Measurements from ENCODE around the gene DHX32.

Gene DHX32

GRCh38 chr10:125816548-125816947 lies 64.5 kb downstream of the DHX32 start:
- peaks cover 0 to 2% (median 0%) of the 10 kb centered on the region in 4 donors for H3K4me1 ChIP-seq
- TF ChIP-seq, protein P1, sequence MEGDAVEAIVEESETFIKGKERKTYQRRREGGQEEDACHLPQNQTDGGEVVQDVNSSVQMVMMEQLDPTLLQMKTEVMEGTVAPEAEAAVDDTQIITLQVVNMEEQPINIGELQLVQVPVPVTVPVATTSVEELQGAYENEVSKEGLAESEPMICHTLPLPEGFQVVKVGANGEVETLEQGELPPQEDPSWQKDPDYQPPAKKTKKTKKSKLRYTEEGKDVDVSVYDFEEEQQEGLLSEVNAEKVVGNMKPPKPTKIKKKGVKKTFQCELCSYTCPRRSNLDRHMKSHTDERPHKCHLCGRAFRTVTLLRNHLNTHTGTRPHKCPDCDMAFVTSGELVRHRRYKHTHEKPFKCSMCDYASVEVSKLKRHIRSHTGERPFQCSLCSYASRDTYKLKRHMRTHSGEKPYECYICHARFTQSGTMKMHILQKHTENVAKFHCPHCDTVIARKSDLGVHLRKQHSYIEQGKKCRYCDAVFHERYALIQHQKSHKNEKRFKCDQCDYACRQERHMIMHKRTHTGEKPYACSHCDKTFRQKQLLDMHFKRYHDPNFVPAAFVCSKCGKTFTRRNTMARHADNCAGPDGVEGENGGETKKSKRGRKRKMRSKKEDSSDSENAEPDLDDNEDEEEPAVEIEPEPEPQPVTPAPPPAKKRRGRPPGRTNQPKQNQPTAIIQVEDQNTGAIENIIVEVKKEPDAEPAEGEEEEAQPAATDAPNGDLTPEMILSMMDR (IDR thresholded peaks at IDR 0.05), result no peak
- no peaks in the 10 kb centered on the region for H3K27me3 ChIP-seq
- no peak for DNase-seq
- no peak overlapping the region for H3K27ac ChIP-seq
- H3K4me3 ChIP-seq, result no peak overlapping the region
- H3K36me3 ChIP-seq, result peaks cover 22 to 32% (median 22%) of the 10 kb centered on the region in 3 donors
- intact Hi-C loops (cut with DNase I; ENCODE audit: low total_unique reads), result no loop called here
- no peaks in the 10 kb centered on the region for H3K9me3 ChIP-seq

GRCh38 chr10:125815764-125816163 lies 65.3 kb downstream of the DHX32 start:
- no peak overlapping the region for H3K4me3 ChIP-seq
- intact Hi-C loops (cut with DNase I; ENCODE audit: low total_unique reads), result no loop called here
- H3K27ac ChIP-seq, result no peak overlapping the region
- no peaks in the 10 kb centered on the region for H3K27me3 ChIP-seq
- TF ChIP-seq, protein P1 (IDR thresholded peaks at IDR 0.05), result no peak
- H3K4me1 ChIP-seq, result no peaks in the 10 kb centered on the region
- no peak for DNase-seq
- H3K9me3 ChIP-seq, result no peaks in the 10 kb centered on the region
- peaks cover 28 to 39% (median 30%) of the 10 kb centered on the region in 3 donors for H3K36me3 ChIP-seq

DNA sequence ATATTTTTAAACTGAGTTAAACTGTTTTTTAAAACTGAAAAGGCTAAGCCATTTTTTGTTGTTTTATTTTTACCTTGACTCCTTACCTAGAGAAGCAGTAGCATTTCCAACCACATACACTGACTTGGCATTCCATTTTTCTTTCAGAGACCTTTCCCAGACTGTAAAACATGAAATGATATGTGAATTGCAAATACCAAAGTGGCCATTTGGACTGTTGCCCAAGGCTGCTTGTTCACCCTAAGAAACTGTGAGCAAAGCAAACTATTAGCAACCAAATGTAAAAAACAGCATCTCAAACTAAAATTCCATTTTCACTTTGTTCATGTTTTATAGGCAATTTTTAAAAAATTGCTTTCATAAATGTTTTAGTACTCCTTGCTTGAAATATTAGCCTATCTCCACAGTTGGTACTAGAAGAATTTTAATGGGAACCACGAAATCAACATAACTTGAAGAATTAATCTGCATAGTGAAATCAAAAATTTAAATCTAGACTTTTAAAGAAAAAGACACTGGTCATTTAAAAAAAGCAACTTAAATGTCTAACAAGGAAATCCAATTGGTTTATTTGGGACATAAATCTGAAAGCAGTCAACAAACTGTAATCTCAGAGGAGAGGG lies 68.9 kb downstream of the DHX32 start:
- DNase-seq, result no peak

DNA sequence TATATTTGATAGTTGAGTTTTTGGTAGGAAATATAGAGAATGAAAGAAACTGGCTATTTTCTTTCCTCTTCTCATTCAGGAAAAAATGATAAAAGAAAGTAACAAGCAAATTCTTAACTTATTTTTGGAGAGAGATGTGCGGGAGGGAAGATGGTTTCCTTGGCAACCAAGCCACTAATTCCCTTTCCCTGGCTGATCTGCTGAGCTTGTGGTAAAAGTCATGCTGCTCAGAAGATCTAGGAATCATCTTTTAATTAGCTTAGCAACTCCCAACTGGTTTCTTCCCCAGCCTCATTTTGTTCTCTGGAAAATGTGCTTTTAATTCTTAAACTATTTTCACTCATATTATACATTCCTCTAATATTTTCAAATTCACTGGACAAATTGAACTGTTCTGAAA lies 69.8 kb downstream of the DHX32 start:
- Histone ChIP-seq H3K4me1 (no peaks in the 10 kb centered on the region), H3K36me3 (peaks cover 44 to 77% (median 60%) of the 10 kb centered on the region in 3 donors), H3K27ac (no peak overlapping the region), H3K4me3 (no peak overlapping the region), H3K9me3 (no peaks in the 10 kb centered on the region), H3K27me3 (no peaks in the 10 kb centered on the region)
- TF ChIP-seq, protein P1 (IDR thresholded peaks at IDR 0.05), result no peak
- intact Hi-C loops (cut with DNase I; ENCODE audit: low total_unique reads), result no loop called here
- no peak for DNase-seq

More for the DNA sequence above, 68.9 kb downstream of the DHX32 start:
- Histone ChIP-seq H3K4me1 (no peaks in the 10 kb centered on the region), H3K4me3 (no peak overlapping the region), H3K9me3 (no peaks in the 10 kb centered on the region), H3K27me3 (no peaks in the 10 kb centered on the region), H3K36me3 (peaks cover 38 to 67% (median 50%) of the 10 kb centered on the region in 3 donors), H3K27ac (no peak overlapping the region)
- TF ChIP-seq, protein P1 (IDR thresholded peaks at IDR 0.05), result no peak
- intact Hi-C loops (cut with DNase I; ENCODE audit: low total_unique reads), result no loop called here

DNA sequence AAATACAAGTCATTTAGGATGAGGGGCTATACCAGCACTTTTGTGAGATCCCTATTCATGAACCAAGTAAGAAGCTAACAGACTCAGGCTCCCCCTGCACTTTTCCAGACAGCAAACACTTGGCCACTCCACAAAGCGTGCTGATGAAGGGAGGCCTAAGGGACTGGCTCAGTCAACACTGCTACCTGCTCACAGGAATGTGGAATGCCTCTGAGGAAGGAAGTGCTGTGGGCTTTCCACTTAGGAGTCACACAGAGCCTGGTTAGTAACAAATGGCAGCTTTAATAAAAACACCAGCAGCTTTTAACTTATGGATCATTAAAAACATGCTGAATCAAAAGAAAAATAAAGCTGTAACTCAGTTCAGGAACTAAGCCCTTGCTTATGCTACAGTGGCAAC lies 73.0 kb downstream of the DHX32 start:
- TF ChIP-seq, protein P1 (IDR thresholded peaks at IDR 0.05), result no peak
- H3K4me3 ChIP-seq, result no peak overlapping the region
- no peaks in the 10 kb centered on the region for H3K27me3 ChIP-seq
- no peaks in the 10 kb centered on the region for H3K9me3 ChIP-seq
- no peak overlapping the region for H3K27ac ChIP-seq
- no peaks in the 10 kb centered on the region for H3K4me1 ChIP-seq
- H3K36me3 ChIP-seq, result peaks cover 51 to 79% (median 58%) of the 10 kb centered on the region in 3 donors
- DNase-seq, result no peak
- intact Hi-C loops (cut with DNase I; ENCODE audit: low total_unique reads), result no loop called here
